ENCODE results near the gene ERC1. TPM values are rescaled to one million over a fixed set of nuclear protein-coding genes. Genes with fewer than 3 reads are reported as not detected.
"Not testable (repeated sequence)": the region's sequence is repeated elsewhere in the genome, so short reads cannot be mapped to it uniquely, and the experiment has no call there.

ERC1 gene
- polyA plus RNA-seq, 1 donor from 2014 or later: 7.1 TPM

DNA sequence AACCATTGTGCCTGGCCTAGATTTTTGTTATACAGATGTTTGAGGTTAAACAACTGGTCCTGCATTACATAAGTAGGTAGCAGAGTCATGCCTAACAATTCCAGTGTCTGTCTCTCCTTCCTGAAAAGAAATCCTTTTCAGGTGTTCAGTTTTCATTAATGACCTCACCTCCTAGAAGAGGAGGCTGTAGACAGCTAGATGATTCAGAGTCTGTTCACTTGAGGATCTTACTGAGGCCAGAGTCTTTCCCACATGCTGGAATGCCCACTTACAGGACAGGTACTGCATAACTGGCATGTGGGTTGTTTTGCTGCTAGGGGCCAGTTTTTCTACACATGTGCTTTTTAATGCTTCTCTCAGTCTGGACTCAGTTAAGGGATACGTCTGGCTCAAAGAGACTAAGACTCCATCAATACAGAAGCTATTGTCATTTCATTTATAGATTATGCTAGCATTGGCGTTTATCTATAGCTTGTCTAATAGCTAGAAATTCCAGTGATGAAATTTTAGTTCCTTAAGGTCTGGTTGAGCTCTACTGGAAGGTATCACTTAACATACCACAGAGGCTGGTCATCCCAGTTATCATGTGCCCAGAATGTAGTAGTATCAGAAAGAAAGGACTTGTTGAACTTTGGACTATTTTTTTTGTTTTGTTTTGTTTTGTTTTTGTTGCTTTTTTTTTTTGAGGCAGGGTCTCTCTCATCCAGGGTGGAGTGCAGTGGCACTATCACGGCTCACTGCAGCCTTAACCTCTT, 206.4 kb downstream of the ERC1 start:
- no peak overlapping the region for H3K9ac ChIP-seq (ENCODE audit: low read length)
- no peak overlapping the region for H2AFZ ChIP-seq (ENCODE audit: low read depth, low read length)
- no peak overlapping the region for H3K27ac ChIP-seq (ENCODE audit: low read length)
- H3K27me3 ChIP-seq (ENCODE audit: insufficient read depth, low read depth, low read length): no peaks in the 10 kb centered on the region
- no peak overlapping the region for H3K4me2 ChIP-seq (ENCODE audit: low read length)
- no peak overlapping the region for H3K4me3 ChIP-seq (ENCODE audit: low read length)
- H4K20me1 ChIP-seq (ENCODE audit: insufficient read depth): no peaks in the 10 kb centered on the region
- no peaks in the 10 kb centered on the region for H3K9me2 ChIP-seq (ENCODE audit: insufficient read depth, low read length)
- no peaks in the 10 kb centered on the region for H3K36me3 ChIP-seq (ENCODE audit: insufficient read depth, low read length)
- no peaks in the 10 kb centered on the region for H3K79me2 ChIP-seq (replicated peaks; ENCODE audit: insufficient read depth, low read length)
- no peaks in the 10 kb centered on the region for H3F3A ChIP-seq (ENCODE audit: insufficient read depth, low read length, poor library complexity, severe bottlenecking)
- TF ChIP-seq SMC3 (conservative IDR thresholded peaks at IDR 0.05; ENCODE audit: poor library complexity): no peak
- TF ChIP-seq, protein P1, sequence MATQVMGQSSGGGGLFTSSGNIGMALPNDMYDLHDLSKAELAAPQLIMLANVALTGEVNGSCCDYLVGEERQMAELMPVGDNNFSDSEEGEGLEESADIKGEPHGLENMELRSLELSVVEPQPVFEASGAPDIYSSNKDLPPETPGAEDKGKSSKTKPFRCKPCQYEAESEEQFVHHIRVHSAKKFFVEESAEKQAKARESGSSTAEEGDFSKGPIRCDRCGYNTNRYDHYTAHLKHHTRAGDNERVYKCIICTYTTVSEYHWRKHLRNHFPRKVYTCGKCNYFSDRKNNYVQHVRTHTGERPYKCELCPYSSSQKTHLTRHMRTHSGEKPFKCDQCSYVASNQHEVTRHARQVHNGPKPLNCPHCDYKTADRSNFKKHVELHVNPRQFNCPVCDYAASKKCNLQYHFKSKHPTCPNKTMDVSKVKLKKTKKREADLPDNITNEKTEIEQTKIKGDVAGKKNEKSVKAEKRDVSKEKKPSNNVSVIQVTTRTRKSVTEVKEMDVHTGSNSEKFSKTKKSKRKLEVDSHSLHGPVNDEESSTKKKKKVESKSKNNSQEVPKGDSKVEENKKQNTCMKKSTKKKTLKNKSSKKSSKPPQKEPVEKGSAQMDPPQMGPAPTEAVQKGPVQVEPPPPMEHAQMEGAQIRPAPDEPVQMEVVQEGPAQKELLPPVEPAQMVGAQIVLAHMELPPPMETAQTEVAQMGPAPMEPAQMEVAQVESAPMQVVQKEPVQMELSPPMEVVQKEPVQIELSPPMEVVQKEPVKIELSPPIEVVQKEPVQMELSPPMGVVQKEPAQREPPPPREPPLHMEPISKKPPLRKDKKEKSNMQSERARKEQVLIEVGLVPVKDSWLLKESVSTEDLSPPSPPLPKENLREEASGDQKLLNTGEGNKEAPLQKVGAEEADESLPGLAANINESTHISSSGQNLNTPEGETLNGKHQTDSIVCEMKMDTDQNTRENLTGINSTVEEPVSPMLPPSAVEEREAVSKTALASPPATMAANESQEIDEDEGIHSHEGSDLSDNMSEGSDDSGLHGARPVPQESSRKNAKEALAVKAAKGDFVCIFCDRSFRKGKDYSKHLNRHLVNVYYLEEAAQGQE (IDR thresholded peaks at IDR 0.05; ENCODE audit: borderline replicate concordance): no peak
- no peak for TF ChIP-seq EZH2 (IDR thresholded peaks at IDR 0.05; ENCODE audit: borderline replicate concordance, insufficient read depth, low read length, poor library complexity, severe bottlenecking)
- no peak for TF ChIP-seq RAD21 (conservative IDR thresholded peaks at IDR 0.05)
- TF ChIP-seq POLR2AphosphoS5 (IDR thresholded peaks at IDR 0.05): no peak
- TF ChIP-seq TAF1 (IDR thresholded peaks at IDR 0.05; ENCODE audit: low read depth): no peak
- TF ChIP-seq MXI1 (conservative IDR thresholded peaks at IDR 0.05; ENCODE audit: poor library complexity, severe bottlenecking): no peak
- TF ChIP-seq, protein P2, sequence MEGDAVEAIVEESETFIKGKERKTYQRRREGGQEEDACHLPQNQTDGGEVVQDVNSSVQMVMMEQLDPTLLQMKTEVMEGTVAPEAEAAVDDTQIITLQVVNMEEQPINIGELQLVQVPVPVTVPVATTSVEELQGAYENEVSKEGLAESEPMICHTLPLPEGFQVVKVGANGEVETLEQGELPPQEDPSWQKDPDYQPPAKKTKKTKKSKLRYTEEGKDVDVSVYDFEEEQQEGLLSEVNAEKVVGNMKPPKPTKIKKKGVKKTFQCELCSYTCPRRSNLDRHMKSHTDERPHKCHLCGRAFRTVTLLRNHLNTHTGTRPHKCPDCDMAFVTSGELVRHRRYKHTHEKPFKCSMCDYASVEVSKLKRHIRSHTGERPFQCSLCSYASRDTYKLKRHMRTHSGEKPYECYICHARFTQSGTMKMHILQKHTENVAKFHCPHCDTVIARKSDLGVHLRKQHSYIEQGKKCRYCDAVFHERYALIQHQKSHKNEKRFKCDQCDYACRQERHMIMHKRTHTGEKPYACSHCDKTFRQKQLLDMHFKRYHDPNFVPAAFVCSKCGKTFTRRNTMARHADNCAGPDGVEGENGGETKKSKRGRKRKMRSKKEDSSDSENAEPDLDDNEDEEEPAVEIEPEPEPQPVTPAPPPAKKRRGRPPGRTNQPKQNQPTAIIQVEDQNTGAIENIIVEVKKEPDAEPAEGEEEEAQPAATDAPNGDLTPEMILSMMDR (IDR thresholded peaks at IDR 0.05; ENCODE audit: poor library complexity, severe bottlenecking): no peak
- TF ChIP-seq EP300 (conservative IDR thresholded peaks at IDR 0.05; ENCODE audit: poor library complexity, severe bottlenecking): no peak
- no peaks in the 10 kb centered on the region for H3K9me3 ChIP-seq (ENCODE audit: low read length)

DNA sequence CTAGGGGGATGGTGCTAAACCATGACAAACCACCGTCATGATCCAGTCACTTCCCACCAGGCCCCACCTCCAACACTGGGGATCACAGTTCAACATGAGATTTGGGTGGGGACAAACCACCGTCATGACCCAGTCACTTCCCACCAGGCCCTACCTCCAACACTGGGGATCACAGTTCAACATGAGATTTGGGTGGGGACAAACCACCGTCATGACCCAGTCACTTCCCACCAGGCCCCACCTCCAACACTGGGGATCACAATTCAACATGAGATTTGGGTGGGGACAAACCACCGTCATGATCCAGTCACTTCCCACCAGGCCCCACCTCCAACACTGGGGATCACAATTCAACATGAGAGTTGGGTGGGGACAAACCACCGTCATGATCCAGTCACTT, 207.8 kb downstream of the ERC1 start:
- not testable (repeated sequence) for H4K20me1 ChIP-seq (ENCODE audit: insufficient read depth); H3K79me2 ChIP-seq (replicated peaks; ENCODE audit: insufficient read depth, low read length); H3K27me3 ChIP-seq (ENCODE audit: insufficient read depth, low read depth, low read length); H3K9me3 ChIP-seq (ENCODE audit: low read length); H3K4me3 ChIP-seq (ENCODE audit: low read length); H2AFZ ChIP-seq (ENCODE audit: low read depth, low read length); H3K9ac ChIP-seq (ENCODE audit: low read length); H3K4me2 ChIP-seq (ENCODE audit: low read length); H3K9me2 ChIP-seq (ENCODE audit: insufficient read depth, low read length); H3K36me3 ChIP-seq (ENCODE audit: insufficient read depth, low read length); H3K27ac ChIP-seq (ENCODE audit: low read length); H3F3A ChIP-seq (ENCODE audit: insufficient read depth, low read length, poor library complexity, severe bottlenecking)

All from neural cell (in vitro differentiated cells).